ENCODE results near the gene FAXDC2.
"Not testable (repeated sequence)": the region's sequence is repeated elsewhere in the genome, so short reads cannot be mapped to it uniquely, and the experiment has no call there.

Gene FAXDC2

GRCh38 chr5:154829589-154830218 is 20.7 kb downstream of the FAXDC2 start:
- DNase-seq: no peak

- no peak for DNase-seq
These were observed 21.2 kb downstream of the FAXDC2 start for GRCh38 chr5:154829181-154829588.

GRCh38 chr5:154824070-154824469 is 26.3 kb downstream of the FAXDC2 start:
- DNase-seq: no peak

DNA sequence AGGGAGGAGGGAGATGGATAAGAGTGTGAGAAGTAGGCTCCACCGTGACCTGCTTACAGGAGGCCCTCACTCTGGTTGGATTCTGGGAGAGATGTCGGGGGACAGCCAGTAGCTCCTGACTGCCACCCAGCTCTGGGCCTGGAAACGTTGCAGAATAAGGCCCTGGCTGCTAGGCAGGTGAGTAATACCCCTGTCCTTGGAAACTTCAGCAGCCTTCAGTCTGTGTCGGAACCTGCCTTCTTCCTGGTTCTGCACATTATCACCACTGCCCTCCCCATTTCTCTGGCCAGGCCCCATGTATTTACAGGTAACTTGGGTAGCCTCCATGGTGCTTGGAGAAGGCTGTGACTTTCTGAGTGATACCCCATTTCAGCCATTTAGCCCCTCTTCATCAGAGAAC is 26.8 kb downstream of the FAXDC2 start:
- no peak for DNase-seq

GRCh38 chr5:154822896-154823295 is 27.5 kb downstream of the FAXDC2 start:
- not testable (repeated sequence) for DNase-seq

DNA sequence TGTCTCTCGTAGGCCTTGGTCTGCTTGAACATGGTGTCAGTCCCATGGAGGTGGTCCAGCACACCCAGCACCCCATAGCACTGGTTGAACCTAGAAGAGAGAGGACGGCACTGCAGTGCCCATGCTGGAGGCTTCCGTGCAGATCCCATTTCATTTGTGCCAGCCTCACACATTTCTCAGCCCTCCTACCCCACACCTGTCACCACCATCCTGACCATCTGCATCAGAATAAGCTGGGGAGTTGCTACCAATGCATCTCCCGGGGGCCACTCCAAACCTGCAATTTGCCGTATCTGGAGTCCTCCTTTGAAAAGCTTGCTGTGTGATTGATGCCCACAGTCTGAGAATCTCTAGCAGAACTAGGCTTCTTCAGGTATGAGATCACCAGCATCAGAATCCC is 30.0 kb downstream of the FAXDC2 start:
- DNase-seq: no peak

GRCh38 chr5:154819546-154819945 is 30.9 kb downstream of the FAXDC2 start:
- DNase-seq: no peak

DNA sequence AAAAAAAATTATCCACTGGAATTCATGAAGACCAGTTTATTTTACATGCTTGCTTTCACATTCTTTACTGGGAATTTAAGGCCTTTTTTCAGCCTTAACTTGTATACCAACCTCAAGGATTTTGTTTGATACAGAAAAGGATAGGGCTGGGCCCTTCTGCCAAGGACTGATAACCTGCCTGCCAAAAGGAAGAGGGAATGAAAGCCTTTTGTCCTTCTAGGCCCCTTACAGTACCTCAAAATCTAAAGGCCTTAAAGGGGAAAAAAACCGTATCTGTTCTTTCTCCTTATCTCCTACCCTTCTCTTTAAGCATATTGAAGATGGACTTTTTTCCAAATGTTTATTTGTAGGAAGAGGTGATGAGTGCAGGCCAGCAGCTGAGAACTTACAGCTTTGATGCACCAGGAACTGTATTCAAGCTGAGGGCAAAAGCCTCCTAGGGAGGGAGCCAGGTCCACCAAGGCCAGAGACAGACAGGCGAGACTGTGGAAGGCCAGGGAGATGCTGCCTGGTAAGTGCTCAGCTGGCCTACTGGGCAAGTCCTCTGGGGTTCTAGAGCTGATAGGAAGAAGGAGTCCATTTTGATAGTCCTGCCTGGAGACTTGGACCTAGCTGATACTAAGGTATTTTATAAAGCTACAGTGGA is 31.8 kb downstream of the FAXDC2 start:
- no peak for DNase-seq

DNA sequence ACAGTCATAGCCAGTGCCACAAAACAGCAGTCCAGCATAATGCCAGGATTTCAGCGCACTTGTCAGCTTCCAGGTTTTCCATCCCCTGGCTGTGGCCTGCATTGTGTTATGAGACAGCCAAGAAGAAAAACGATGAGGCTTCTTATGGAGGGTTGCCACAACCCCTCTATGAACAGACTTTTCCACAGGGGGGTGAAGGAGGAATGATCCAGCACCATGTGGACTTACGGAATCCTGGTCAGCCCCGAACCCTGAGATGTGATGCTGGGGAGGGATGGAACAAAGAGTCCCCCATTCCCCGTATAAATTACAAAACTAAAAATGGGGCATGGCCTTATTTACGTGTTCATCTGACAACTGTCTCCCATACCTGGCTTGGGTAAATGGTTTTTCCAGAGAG is 32.6 kb downstream of the FAXDC2 start:
- no peak for DNase-seq

DNA sequence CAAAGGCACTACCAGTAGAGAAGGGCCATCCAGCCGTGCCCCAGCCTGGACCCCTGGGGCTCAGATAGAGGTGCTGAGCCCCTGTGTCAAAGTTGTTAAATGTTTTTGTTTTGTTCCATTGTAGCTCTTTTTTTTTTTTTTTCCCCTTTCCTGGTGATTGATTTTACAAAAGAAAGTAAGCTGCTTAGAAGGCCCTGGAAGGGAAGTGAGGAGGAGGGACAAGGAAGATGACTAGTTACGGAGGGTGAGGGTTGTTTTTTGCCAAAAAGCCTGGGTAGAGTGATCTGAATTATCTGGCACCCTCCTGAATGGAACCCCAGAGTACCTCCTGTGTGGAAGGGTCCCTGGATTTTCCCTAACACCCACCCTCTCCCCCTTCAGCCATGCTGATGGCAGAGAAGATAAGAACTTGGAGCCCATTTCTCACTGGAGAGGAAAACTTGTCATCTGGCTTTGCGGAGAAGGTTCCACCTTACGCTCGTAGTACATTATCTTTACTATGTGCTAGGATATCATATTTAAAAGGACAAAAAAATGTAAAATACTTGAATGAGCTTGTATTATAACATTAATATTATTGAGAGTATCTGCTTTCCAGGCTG is 33.4 kb downstream of the FAXDC2 start:
- DNase-seq: no peak

- DNase-seq: no peak
These were observed 34.6 kb downstream of the FAXDC2 start for GRCh38 chr5:154815684-154816247.

- DNase-seq: no peak
These were observed 35.4 kb downstream of the FAXDC2 start for GRCh38 chr5:154815025-154815424.

DNA sequence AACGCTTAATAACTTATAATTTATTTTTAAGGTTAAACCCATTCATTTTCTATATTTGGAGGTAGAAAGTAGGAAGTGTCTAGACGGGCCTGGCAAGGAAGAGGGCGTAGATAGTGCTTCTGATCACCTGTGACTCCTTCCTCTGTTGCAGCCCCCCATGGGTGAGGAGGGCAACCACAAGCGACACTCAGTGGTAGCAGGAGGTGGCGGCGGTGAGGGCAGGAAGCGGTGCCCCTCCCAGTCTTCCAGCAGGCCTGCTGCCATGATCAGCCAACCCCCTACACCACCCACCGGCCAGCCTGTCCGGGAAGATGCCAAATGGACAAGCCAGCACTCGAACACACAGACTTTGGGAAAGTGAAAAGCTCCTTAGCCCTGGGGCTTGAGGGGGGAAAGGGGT is 36.7 kb downstream of the FAXDC2 start:
- no peak for DNase-seq

DNA sequence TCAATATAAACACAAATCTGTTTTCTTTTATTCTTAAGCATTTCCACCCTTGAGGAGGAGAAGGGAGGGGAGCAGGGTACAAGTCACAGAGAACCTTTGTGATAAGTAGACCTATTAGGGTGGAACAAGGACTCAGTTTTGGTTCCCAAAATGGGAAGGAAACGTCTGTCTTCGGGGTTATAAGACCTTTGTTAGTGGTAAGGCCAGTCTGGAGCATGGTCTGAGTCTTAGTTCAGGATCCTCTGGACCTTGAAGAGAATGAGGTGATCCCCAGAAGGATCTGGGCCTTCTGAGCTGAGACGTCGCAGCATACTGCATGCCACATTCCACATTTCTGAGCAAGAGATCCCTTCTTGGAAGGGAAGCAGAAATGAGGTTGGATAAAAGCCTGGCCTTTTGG is 37.2 kb downstream of the FAXDC2 start:
- DNase-seq: no peak

DNA sequence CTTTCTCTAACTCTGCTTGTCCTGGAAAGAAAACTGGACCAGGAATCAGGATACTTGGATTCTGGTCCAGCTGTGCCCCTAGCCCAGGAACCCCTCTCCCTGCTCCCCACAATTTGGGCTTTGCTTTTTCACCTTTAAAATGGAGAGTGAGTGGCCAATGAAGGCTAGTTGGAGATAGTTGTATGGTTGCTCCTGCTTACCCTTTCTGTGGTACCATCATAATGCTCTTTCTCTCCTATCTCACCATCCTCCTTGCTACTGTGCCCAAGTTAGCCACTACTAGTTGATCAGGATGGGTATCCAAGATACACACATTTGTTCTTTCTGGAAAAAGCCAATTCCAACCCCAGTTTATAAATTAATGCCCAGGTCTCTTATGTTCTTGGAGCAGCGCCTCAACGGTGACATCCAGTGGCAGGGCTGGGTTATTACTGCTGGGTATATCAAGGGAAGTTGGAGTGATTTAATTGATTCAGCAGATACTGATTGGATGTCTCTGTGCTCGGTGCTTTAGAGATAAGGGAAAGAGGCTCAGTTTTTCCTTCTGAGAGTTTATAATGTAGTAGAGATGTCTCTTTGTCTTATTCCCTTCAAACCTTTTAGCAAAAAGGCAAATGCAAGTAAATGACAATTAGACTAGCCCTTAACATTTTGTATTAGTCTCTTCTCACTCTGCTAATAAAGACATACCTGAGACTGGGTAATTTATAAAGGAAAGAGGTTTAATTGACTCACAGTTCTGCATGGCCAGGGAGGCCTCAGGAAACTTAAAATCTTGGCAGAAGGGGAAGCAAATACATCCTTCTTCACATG is 38.5 kb downstream of the FAXDC2 start:
- DNase-seq: no peak

- no peak for DNase-seq
These were observed 39.2 kb downstream of the FAXDC2 start for GRCh38 chr5:154811239-154811638.

DNA sequence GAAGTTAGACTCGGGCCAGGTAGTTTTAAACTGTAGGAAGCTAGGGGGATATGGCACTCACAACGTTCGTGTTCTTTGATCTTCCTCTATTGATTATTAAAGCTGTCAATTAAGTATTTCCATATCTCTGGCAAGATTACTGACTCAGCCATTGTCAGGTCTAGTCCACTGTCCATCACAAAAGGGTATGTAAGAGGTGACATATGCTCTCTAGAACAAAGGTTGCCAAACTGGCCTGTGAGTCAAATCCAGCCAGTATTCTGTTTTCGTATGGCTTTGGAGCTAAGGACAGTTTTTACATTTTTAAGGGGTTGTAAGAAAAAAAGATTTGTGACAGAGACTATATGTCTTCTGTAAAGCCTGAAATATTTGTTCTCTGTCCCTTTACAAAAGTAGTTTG is 44.2 kb downstream of the FAXDC2 start:
- DNase-seq: no peak

DNA sequence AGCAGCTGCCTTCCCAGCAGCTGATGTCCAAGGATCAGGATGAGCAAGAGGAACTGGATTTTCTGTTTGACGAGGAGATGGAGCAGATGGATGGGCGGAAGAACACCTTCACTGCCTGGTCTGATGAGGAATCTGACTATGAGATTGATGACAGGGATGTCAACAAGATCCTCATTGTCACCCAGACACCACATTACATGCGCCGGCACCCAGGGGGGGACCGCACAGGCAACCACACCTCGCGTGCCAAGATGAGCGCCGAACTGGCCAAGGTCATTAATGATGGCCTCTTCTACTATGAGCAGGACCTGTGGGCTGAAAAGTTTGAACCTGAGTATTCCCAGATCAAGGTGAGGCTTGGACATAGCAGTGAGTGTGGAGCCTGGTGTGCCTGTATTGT is 48.4 kb downstream of the FAXDC2 start:
- DNase-seq: no peak

DNA sequence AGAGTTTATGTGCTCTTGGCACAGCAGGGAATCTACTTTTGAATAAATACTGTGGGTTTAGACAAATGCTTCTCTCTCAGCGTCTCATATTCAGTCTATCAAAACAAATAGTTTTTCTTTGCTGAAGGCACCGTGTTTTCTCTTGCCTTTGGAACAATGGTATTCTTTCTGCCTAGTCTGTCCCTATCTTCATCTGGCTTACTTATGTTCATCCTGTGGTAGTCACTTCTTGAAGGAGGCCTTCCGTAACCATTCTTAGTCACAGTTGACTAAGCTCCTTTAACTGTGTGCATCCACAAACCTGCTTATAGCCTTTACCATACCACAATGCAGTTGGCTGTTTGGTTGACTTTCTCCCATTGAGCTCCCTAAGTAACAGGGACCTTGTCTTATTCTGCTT is 49.3 kb downstream of the FAXDC2 start:
- no peak for DNase-seq

- no peak for DNase-seq
These were observed 49.8 kb downstream of the FAXDC2 start for GRCh38 chr5:154800582-154800981.

GRCh38 chr5:154797762-154798161 is 52.6 kb downstream of the FAXDC2 start:
- DNase-seq: no peak

GRCh38 chr5:154795235-154795596 is 55.2 kb downstream of the FAXDC2 start:
- no peak for DNase-seq

DNA sequence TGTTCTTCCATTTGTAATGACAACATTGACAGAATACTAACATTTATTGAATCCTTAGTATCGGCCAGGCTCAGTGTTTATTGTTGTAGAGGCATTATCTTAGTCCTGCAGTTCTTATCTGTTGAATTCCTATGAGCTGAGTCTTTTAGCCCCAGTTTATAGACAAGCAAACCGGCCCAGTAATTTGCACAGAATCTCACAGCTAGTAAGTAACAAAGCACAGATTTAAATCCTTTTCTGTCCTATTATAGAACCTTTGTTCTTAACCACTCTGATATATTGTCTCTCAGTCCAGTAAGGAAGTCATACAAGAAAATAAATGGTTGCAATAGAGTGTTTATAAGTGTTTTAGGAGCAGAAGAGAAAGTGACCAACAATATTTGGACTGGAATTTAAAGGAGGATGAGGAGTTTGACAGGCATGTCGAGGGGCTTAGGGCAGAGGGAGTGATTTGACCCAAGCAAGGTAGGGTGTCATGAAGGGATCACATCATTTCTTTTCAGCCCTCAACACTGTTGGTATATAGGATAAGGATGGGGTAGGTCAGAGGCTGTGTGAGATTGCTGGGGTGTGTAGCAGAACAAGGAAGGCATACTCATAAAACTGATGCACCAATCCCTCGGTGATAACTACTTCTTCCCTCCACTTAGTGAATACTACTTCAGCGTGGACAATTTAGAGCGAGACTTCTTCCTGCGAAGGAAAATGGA is 55.7 kb downstream of the FAXDC2 start:
- no peak for DNase-seq

All from NCI-H1930 (cell line).